B cell (primary cell): ENCODE measurements around the gene PASD1. TPM values are rescaled to one million over a fixed set of nuclear protein-coding genes. Genes with fewer than 3 reads are reported as not detected.

Source experiments
- ATAC-seq: fragments of 200-7000 bp; cut with Tn5 transposase; one replicate; pipeline ENCODE4 v1.10.0; 2021; ENCODE audit warnings: low read depth, mild to moderate bottlenecking, moderate number of reproducible peaks, moderate library complexity
- CTCF ChIA-PET: fragments of 350-600 bp; sonication (Branson Sonifier 250); formaldehyde crosslinking; loops from one replicate; lab custom pipeline; 2021; ENCODE audit warnings: antibody characterized with exemption, inconsistent platforms; lab: Charles Lee
- POLR2A ChIA-PET: fragments of 350-600 bp; sonication (Branson Sonifier 250); formaldehyde crosslinking; loops from one replicate; lab custom pipeline; 2021; ENCODE audit warnings: antibody characterized with exemption; lab: Charles Lee
- DNase-seq: peaks from one replicate; pipeline ENCODE4 v3.0.0; 2013
- H2AFZ ChIP-seq: 2 replicates; pipeline ENCODE4 v1.6.1; 2012; ENCODE audit warnings: mild to moderate bottlenecking, low read depth, low read length; ENCODE audit not compliant: insufficient read depth, poor library complexity, severe bottlenecking
- H3K27ac ChIP-seq, 2 donors: 1 replicate in 1 of 2; 2 replicates in 1 of 2; pipeline ENCODE4 v1.5.1; 2012 to 2013; ENCODE audit warnings: low read length in 2 of 2, mild to moderate bottlenecking in 2 of 2, moderate library complexity in 1 of 2
- H3K27me3 ChIP-seq, 4 experiments: fragments of 200-600 bp in 1 of 4; sonication (generic) in 1 of 4; replicated peaks in 1 of 4; 1 replicate in 2 of 4; 2 replicates in 2 of 4; pipeline versions ENCODE4 v1.6.1 to v1.7.0; 2013 to 2016; ENCODE audit warnings: low read length in 3 of 4, mild to moderate bottlenecking in 2 of 4, mixed read lengths in 1 of 4, moderate library complexity in 1 of 4; ENCODE audit not compliant: insufficient read depth in 4 of 4, control insufficient read depth in 3 of 4; ENCODE audit errors: control extremely low read depth in 1 of 4
- H3K36me3 ChIP-seq, 2 experiments: replicated peaks in 1 of 2; 1 replicate in 1 of 2; 2 replicates in 1 of 2; pipeline versions ENCODE4 v1.6.1 to v1.7.1; 2013; ENCODE audit warnings: low read length in 1 of 2; ENCODE audit not compliant: insufficient read depth in 2 of 2, control insufficient read depth in 1 of 2; ENCODE audit errors: control extremely low read depth in 1 of 2, extremely low read depth in 1 of 2
- H3K4me1 ChIP-seq, 2 donors: fragments of 200-600 bp in 1 of 2; sonication (generic) in 1 of 2; 1 replicate in 1 of 2; 2 replicates in 1 of 2; pipeline versions ENCODE4 v1.5.1 to v1.6.1; 2013 to 2017; ENCODE audit warnings: low read length in 2 of 2; ENCODE audit not compliant: control insufficient read depth in 2 of 2, insufficient read depth in 2 of 2
- H3K4me2 ChIP-seq: replicated peaks from 2 replicates; pipeline ENCODE3; 2012; ENCODE audit warnings: mild to moderate bottlenecking, low read depth, low read length; ENCODE audit not compliant: poor library complexity, severe bottlenecking
- H3K4me3 ChIP-seq, 5 experiments: fragments of 200-600 bp in 1 of 5; sonication (generic) in 1 of 5; 1 replicate in 3 of 5; 2 replicates in 2 of 5; pipeline versions ENCODE4 v1.5.1 to v1.7.0; 2011 to 2016; ENCODE audit warnings: low read length in 4 of 5, mild to moderate bottlenecking in 4 of 5, low read depth in 2 of 5, control low read depth in 1 of 5, moderate library complexity in 1 of 5; ENCODE audit not compliant: insufficient read depth in 1 of 5; ENCODE audit errors: control extremely low read depth in 1 of 5, extremely low read depth in 1 of 5
- H3K79me2 ChIP-seq: fragments of 200-600 bp; sonication (generic); one replicate; pipeline ENCODE4 v1.6.0; 2016; ENCODE audit warnings: low read length; ENCODE audit not compliant: control insufficient read depth, insufficient read depth
- H3K9ac ChIP-seq: fragments of 200-600 bp; sonication (generic); 2 replicates; pipeline ENCODE4 v1.6.1; 2017; ENCODE audit warnings: mild to moderate bottlenecking, low read length, moderate library complexity
- H3K9me3 ChIP-seq, 3 donors: one replicate each; pipeline versions ENCODE4 v1.6.1 to v1.7.1; 2013; ENCODE audit warnings: low read length in 2 of 3; ENCODE audit not compliant: control insufficient read depth in 2 of 3, insufficient read depth in 1 of 3; ENCODE audit errors: control extremely low read depth in 1 of 3
- H4K20me1 ChIP-seq: 2 replicates; pipeline ENCODE4 v1.6.0; 2012; ENCODE audit warnings: mild to moderate bottlenecking, low read length; ENCODE audit not compliant: insufficient read depth, control insufficient read depth, poor library complexity, severe bottlenecking
- H3K27ac Mint-ChIP-seq: one replicate; pipeline ENCODE4 v1.8.0; 2021; ENCODE audit warnings: mixed read lengths
- H3K27me3 Mint-ChIP-seq: one replicate; pipeline ENCODE4 v1.8.0; 2021; ENCODE audit warnings: mixed read lengths
- H3K4me1 Mint-ChIP-seq: one replicate; pipeline ENCODE4 v1.8.0; 2021; ENCODE audit warnings: mixed read lengths
- H3K4me3 Mint-ChIP-seq: one replicate; pipeline ENCODE4 v1.8.0; 2021; ENCODE audit warnings: mixed read lengths
- H3K9me3 Mint-ChIP-seq: one replicate; pipeline ENCODE4 v1.8.0; 2022; ENCODE audit warnings: mixed read lengths; ENCODE audit not compliant: insufficient read depth
- CTCF ChIP-seq: fragments of 200-600 bp; IDR thresholded peaks from one replicate; pipeline ENCODE4 v1.8.0; 2022; ENCODE audit warnings: antibody characterized with exemption, mild to moderate bottlenecking
- EZH2 ChIP-seq: IDR thresholded peaks from 2 replicates; pipeline ENCODE4 v1.6.1; 2012; ENCODE audit warnings: borderline replicate concordance, low read depth, mild to moderate bottlenecking, moderate library complexity, low read length; ENCODE audit not compliant: insufficient read depth, poor library complexity, severe bottlenecking
- WGBS: methylation state at CpG from one replicate; pipeline ENCODE4 v1.1.5; 2013; ENCODE audit warnings: missing lambda C conversion rate; ENCODE audit not compliant: insufficient coverage; 5-methylcytosine and 5-hydroxymethylcytosine counted together
- intact Hi-C: fragments of 100-400 bp; cut with micrococcal nuclease; formaldehyde crosslinking; loops from one replicate; pipeline ENCODE4 v1.10.0; 2022
- polyA plus RNA-seq: library from polyadenylated mRNA; depleted of rRNA; stranded (reverse); fragments of >200 nt; gene quantifications from 2 replicates; pipeline ENCODE4 v1.2.3, GENCODE V29; 2012
- total RNA-seq, 2 donors: library from RNA; stranded (reverse); fragments of 120-200 nt in 1 of 2; gene quantifications; 1 replicate in 1 of 2; 2 replicates in 1 of 2; pipeline versions ENCODE4 v1.2.3 to v1.2.4, GENCODE V29; 2013 to 2022

PASD1 gene
- total and polyA plus RNA-seq, 2 donors (not counting 1 experiment from before 2014, with no cell fraction given), result not detected

GRCh38 chrX:151624677-151625076 lies 61.2 kb downstream of the PASD1 start:
- Mint-ChIP-seq H3K27ac (no peak overlapping the region), H3K27me3 (no peaks in the 10 kb centered on the region), H3K4me3 (no peak overlapping the region), H3K4me1 (no peaks in the 10 kb centered on the region), H3K9me3 (no peaks in the 10 kb centered on the region)
- H3K4me3 ChIP-seq, result no peak overlapping the region
- no peak overlapping the region for H3K9ac ChIP-seq
- H3K36me3 ChIP-seq, result no peaks in the 10 kb centered on the region
- ChIA-PET CTCF (no interaction called here), POLR2A (no interaction called here)
- H3K4me2 ChIP-seq, result no peak overlapping the region
- no peaks in the 10 kb centered on the region for H4K20me1 ChIP-seq
- no CpG with 5 or more reads among the region's 2 CpGs for WGBS
- H2AFZ ChIP-seq, result no peak overlapping the region
- no peaks in the 10 kb centered on the region for H3K27me3 ChIP-seq
- no peaks in the 10 kb centered on the region for H3K4me1 ChIP-seq
- ATAC-seq (no peak), DNase-seq (no peak)
- H3K9me3 ChIP-seq, result no peaks in the 10 kb centered on the region
- no peak overlapping the region for H3K27ac ChIP-seq
- intact Hi-C loops, result no loop called here
- no peaks in the 10 kb centered on the region for H3K79me2 ChIP-seq
- TF ChIP-seq CTCF (no peak), EZH2 (no peak)

GRCh38 chrX:151631822-151632221 lies 68.3 kb downstream of the PASD1 start:
- Histone ChIP-seq H4K20me1 (no peaks in the 10 kb centered on the region), H3K4me2 (no peak overlapping the region), H3K4me1 (no peaks in the 10 kb centered on the region), H3K27ac (no peak overlapping the region), H3K9me3 (no peaks in the 10 kb centered on the region), H3K79me2 (no peaks in the 10 kb centered on the region), H3K9ac (no peak overlapping the region), H3K27me3 (no peaks in the 10 kb centered on the region), H3K36me3 (no peaks in the 10 kb centered on the region), H3K4me3 (no peak overlapping the region), H2AFZ (no peak overlapping the region)
- Mint-ChIP-seq H3K4me3 (no peak overlapping the region), H3K27ac (no peak overlapping the region), H3K27me3 (peaks cover 4% of the 10 kb centered on the region), H3K4me1 (no peaks in the 10 kb centered on the region), H3K9me3 (no peaks in the 10 kb centered on the region)
- DNase-seq (no peak), ATAC-seq (no peak)
- CTCF ChIA-PET, result no interaction called here
- POLR2A ChIA-PET, result no interaction called here
- no peak for TF ChIP-seq EZH2
- TF ChIP-seq CTCF, result no peak
- intact Hi-C loops, result no loop called here
- WGBS, result 100% methylated on average over 1 of the region's 2 CpGs
